CD14-positive monocyte (primary cell): ENCODE data around the gene SPTLC2. TPM values are rescaled to one million over a fixed set of nuclear protein-coding genes. Genes with fewer than 3 reads are reported as not detected.

Experiments used
- DNase-seq, 3 donors: peaks; one replicate each; pipeline ENCODE4 v3.0.0-alpha.2; 2011 to 2022
- H2AFZ ChIP-seq: 2 replicates; pipeline ENCODE4 v1.6.0; 2012; ENCODE audit warnings: mild to moderate bottlenecking, low read depth, low read length, inconsistent platforms; ENCODE audit not compliant: insufficient read depth, poor library complexity, severe bottlenecking
- H3K27ac ChIP-seq, 2 donors: 1 replicate in 1 of 2; 2 replicates in 1 of 2; pipeline ENCODE4 v1.5.1; 2012 to 2013; ENCODE audit warnings: low read length in 2 of 2, control low read depth in 1 of 2, inconsistent platforms in 1 of 2, low read depth in 1 of 2, mild to moderate bottlenecking in 1 of 2
- H3K27me3 ChIP-seq, 2 donors: one replicate each; pipeline versions ENCODE4 v1.6.0 to v1.6.1; 2011 to 2013; ENCODE audit warnings: low read length in 2 of 2; ENCODE audit not compliant: control insufficient read depth in 2 of 2, insufficient read depth in 2 of 2
- H3K36me3 ChIP-seq, 2 donors: replicated peaks in 1 of 2; 1 replicate in 1 of 2; 2 replicates in 1 of 2; pipeline versions ENCODE4 v1.5.1 to v1.6.1; 2012 to 2013; ENCODE audit warnings: low read length in 2 of 2, control low read depth in 1 of 2, inconsistent platforms in 1 of 2, mild to moderate bottlenecking in 1 of 2; ENCODE audit not compliant: insufficient read depth in 2 of 2, control insufficient read depth in 1 of 2
- H3K4me1 ChIP-seq, 2 donors: 1 replicate in 1 of 2; 2 replicates in 1 of 2; pipeline versions ENCODE4 v1.5.1 to v1.6.1; 2012 to 2013; ENCODE audit warnings: low read length in 2 of 2, control low read depth in 1 of 2, inconsistent platforms in 1 of 2, mild to moderate bottlenecking in 1 of 2, moderate library complexity in 1 of 2; ENCODE audit not compliant: insufficient read depth in 2 of 2, control insufficient read depth in 1 of 2
- H3K4me2 ChIP-seq: replicated peaks from 2 replicates; pipeline ENCODE3; 2012; ENCODE audit warnings: low read length, moderate library complexity, mild to moderate bottlenecking; ENCODE audit not compliant: poor library complexity, severe bottlenecking; ENCODE audit errors: extremely low read depth
- H3K4me3 ChIP-seq, 3 experiments: fragments of 200-600 bp in 1 of 3; sonication (generic) in 1 of 3; replicated peaks in 1 of 3; 1 replicate in 2 of 3; 2 replicates in 1 of 3; pipeline ENCODE4 v1.5.1; 2011 to 2013; ENCODE audit warnings: low read length in 3 of 3, mild to moderate bottlenecking in 3 of 3, control low read depth in 2 of 3, low read depth in 2 of 3, inconsistent platforms in 1 of 3, moderate library complexity in 1 of 3
- H3K79me2 ChIP-seq: 2 replicates; pipeline ENCODE4 v1.6.0; 2012; ENCODE audit warnings: mild to moderate bottlenecking, control low read depth, inconsistent platforms, low read length, moderate library complexity; ENCODE audit not compliant: insufficient read depth
- H3K9ac ChIP-seq: 2 replicates; pipeline ENCODE4 v1.6.0; 2017; ENCODE audit warnings: low read length, mild to moderate bottlenecking; ENCODE audit not compliant: insufficient read depth, poor library complexity, severe bottlenecking
- H3K9me3 ChIP-seq, 2 donors: replicated peaks in 1 of 2; 1 replicate in 1 of 2; 2 replicates in 1 of 2; pipeline versions ENCODE4 v1.5.1 to v1.6.1; 2012 to 2013; ENCODE audit warnings: low read length in 2 of 2, control low read depth in 1 of 2; ENCODE audit not compliant: control insufficient read depth in 1 of 2, insufficient read depth in 1 of 2
- H4K20me1 ChIP-seq: 2 replicates; pipeline ENCODE4 v1.6.0; 2012; ENCODE audit warnings: mild to moderate bottlenecking, low read length, control low read depth, moderate library complexity; ENCODE audit not compliant: insufficient read depth
- H3K27ac Mint-ChIP-seq, 7 donors: one replicate each; pipeline ENCODE4 v1.8.0; 2020; ENCODE audit warnings: mild to moderate bottlenecking in 7 of 7, mixed read lengths in 7 of 7, moderate library complexity in 6 of 7, inconsistent platforms in 2 of 7
- H3K27me3 Mint-ChIP-seq, 3 donors: one replicate each; pipeline ENCODE4 v1.8.0; 2021 to 2022; ENCODE audit warnings: low read depth in 3 of 3, mild to moderate bottlenecking in 3 of 3, mixed read lengths in 3 of 3, moderate library complexity in 3 of 3, inconsistent platforms in 1 of 3
- H3K36me3 Mint-ChIP-seq, 2 donors: one replicate each; pipeline ENCODE4 v1.8.0; 2020; ENCODE audit warnings: mixed read lengths in 2 of 2, inconsistent platforms in 1 of 2, mild to moderate bottlenecking in 1 of 2
- H3K4me1 Mint-ChIP-seq: one replicate; pipeline ENCODE4 v1.8.0; 2020; ENCODE audit warnings: mild to moderate bottlenecking, mixed read lengths
- H3K4me3 Mint-ChIP-seq, 2 donors: one replicate each; pipeline ENCODE4 v1.8.0; 2020; ENCODE audit warnings: mild to moderate bottlenecking in 2 of 2, mixed read lengths in 2 of 2, moderate library complexity in 1 of 2
- H3K9me3 Mint-ChIP-seq, 7 donors: one replicate each; pipeline ENCODE4 v1.8.0; 2020 to 2022; ENCODE audit warnings: mixed read lengths in 7 of 7, mild to moderate bottlenecking in 6 of 7, moderate library complexity in 6 of 7, inconsistent platforms in 2 of 7
- WGBS: methylation state at CpG from one replicate; pipeline ENCODE4 v1.1.5; 2013; ENCODE audit warnings: missing lambda C conversion rate; ENCODE audit not compliant: insufficient coverage; 5-methylcytosine and 5-hydroxymethylcytosine counted together
- intact Hi-C, 2 donors: fragments of 100-400 bp; cut with micrococcal nuclease; formaldehyde crosslinking; loops; one replicate each; pipeline versions ENCODE4 v1.15.0 to v1.15.1; 2023
- polyA plus RNA-seq, 3 donors: library from polyadenylated mRNA; depleted of rRNA in 1 of 3; unstranded in 2 of 3; stranded (reverse) in 1 of 3; fragments of 300-500 nt in 2 of 3; fragments of >200 nt in 1 of 3; fragmentation: Illumina TruSeq in 2 of 3; gene quantifications; 1 replicate in 2 of 3; 2 replicates in 1 of 3; pipeline ENCODE4 v1.2.3, GENCODE V29; 2012 to 2021
- TF ChIP-seq, protein P1 (sequence below): fragments of 200-600 bp; IDR thresholded peaks from one replicate; pipeline ENCODE4 v1.8.0; 2022; ENCODE audit warnings: antibody characterized with exemption, mild to moderate bottlenecking

SPTLC2 gene
- polyA plus RNA-seq, 3 donors: 38.1 to 81.9 (median 73.1) TPM

DNA sequence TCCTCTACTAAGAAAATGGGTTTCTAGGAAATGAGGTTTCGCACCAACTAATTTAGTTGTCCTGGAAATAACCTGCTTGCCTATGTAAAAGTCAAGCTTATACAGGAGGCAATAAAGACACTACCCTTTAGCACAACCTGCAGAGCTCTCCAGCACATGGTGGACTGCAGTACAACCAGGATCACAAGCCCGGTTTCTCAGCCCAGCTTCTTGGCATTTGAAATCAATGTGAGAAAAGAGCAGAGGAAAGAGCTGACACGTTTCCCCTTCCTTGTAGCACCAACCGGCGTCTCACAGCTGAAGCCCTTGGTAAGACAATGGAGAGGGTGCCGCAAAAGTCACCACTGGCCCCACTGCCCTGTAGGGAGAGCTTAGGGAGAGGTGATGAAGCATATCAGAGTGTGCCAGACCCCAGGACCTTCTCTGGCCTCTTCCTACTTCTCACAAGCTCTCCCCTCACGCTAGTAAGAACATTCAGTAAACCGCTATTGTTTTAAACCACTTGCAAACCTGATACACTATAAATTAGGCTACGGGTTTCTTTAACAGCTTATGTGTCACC lies 8.6 kb downstream of the SPTLC2 start:
- Histone ChIP-seq H3K4me2 (peak overlapping the region; percentile 59), H3K4me3 (peak overlapping the region in 1 of 3 experiments; percentile 30), H3K27ac (peak overlapping the region; percentile 11 to 77), H3K79me2 (peaks cover 100% of the 10 kb centered on the region), H3K9ac (no peak overlapping the region), H3K4me1 (peaks cover 47 to 63% of the 10 kb centered on the region in 2 donors), H3K36me3 (no peaks in the 10 kb centered on the region), H4K20me1 (peaks cover 100% of the 10 kb centered on the region), H2AFZ (no peak overlapping the region), H3K27me3 (no peaks in the 10 kb centered on the region), H3K9me3 (no peaks in the 10 kb centered on the region)
- H3K27me3 Mint-ChIP-seq: no peaks in the 10 kb centered on the region
- H3K9me3 Mint-ChIP-seq: no peaks in the 10 kb centered on the region
- H3K4me3 Mint-ChIP-seq: peak overlapping the region; percentile 26 to 53
- peaks cover 72% of the 10 kb centered on the region for H3K4me1 Mint-ChIP-seq
- intact Hi-C loops: loop anchor here in 1 of 2 donors (10.0 kb wide), 1 partner anchor 97 kb away; the partner anchor contains the start of genes ALKBH1 and SLIRP
- 0% methylated on average over 1 of the region's 9 CpGs for WGBS
- peaks cover 4 to 15% of the 10 kb centered on the region in 2 donors for H3K36me3 Mint-ChIP-seq
- peak in 1 of 3 donors; percentile 27 for DNase-seq
- TF ChIP-seq, protein P1, sequence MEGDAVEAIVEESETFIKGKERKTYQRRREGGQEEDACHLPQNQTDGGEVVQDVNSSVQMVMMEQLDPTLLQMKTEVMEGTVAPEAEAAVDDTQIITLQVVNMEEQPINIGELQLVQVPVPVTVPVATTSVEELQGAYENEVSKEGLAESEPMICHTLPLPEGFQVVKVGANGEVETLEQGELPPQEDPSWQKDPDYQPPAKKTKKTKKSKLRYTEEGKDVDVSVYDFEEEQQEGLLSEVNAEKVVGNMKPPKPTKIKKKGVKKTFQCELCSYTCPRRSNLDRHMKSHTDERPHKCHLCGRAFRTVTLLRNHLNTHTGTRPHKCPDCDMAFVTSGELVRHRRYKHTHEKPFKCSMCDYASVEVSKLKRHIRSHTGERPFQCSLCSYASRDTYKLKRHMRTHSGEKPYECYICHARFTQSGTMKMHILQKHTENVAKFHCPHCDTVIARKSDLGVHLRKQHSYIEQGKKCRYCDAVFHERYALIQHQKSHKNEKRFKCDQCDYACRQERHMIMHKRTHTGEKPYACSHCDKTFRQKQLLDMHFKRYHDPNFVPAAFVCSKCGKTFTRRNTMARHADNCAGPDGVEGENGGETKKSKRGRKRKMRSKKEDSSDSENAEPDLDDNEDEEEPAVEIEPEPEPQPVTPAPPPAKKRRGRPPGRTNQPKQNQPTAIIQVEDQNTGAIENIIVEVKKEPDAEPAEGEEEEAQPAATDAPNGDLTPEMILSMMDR: no peak
- peak overlapping the region; percentile 21 to 89 (median 81) for H3K27ac Mint-ChIP-seq

DNA sequence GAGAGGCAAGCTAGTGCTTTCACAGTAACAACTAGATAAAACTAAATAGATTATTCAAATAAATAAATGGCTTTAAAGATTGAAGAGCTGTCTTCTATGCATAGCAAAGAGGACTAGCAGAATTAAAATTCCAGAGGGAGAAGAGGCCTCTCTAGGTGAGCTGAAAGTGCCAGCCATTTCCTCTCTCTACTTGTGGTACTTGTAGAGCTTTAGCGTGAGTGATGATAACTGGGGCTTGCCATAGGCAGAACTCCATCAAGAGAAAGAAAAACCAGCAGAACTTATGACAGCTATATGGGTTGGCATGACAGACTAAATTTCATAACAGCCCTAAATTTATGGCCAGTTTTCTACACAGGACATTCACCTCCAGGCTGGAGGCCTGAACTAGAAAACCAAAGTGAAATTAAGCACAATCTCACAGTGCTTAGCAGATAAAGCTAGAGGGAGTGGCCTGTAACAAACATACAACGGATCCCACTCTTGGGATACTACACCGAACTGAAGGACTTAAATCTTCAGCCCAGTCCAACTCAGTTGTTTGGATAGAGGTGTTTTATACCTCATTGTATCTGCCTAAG lies 11.0 kb downstream of the SPTLC2 start:
- H3K4me1 Mint-ChIP-seq: peaks cover 81% of the 10 kb centered on the region
- Histone ChIP-seq H3K9ac (no peak overlapping the region), H3K4me1 (peaks cover 46 to 52% of the 10 kb centered on the region in 2 donors), H2AFZ (no peak overlapping the region), H3K27ac (peak overlapping the region; percentile 16 to 71), H3K27me3 (no peaks in the 10 kb centered on the region), H3K36me3 (no peaks in the 10 kb centered on the region), H3K9me3 (no peaks in the 10 kb centered on the region), H4K20me1 (peaks cover 99% of the 10 kb centered on the region), H3K4me3 (no peak overlapping the region), H3K79me2 (peaks cover 100% of the 10 kb centered on the region), H3K4me2 (no peak overlapping the region)
- TF ChIP-seq, protein P1: no peak
- intact Hi-C loops: loop anchor here in 1 of 2 donors (10.0 kb wide), 1 partner anchor 99 kb away; the partner anchor contains the start of genes ALKBH1 and SLIRP
- no peaks in the 10 kb centered on the region for H3K27me3 Mint-ChIP-seq
- H3K4me3 Mint-ChIP-seq: no peak overlapping the region
- no CpG with 5 or more reads among the region's 3 CpGs for WGBS
- H3K9me3 Mint-ChIP-seq: no peaks in the 10 kb centered on the region
- no peak for DNase-seq
- H3K36me3 Mint-ChIP-seq: peaks cover 8 to 14% of the 10 kb centered on the region in 2 donors
- peak overlapping the region in 6 of 7 donors; percentile 22 to 87 (median 69) for H3K27ac Mint-ChIP-seq
